ENCODE results near the gene KLHL35.
"Not testable (repeated sequence)": the region's sequence is repeated elsewhere in the genome, so short reads cannot be mapped to it uniquely, and the experiment has no call there.

Gene KLHL35

GRCh38 chr11:75429641-75429901 is 3.4 kb downstream of the KLHL35 start:
- in situ Hi-C loops (cut with MboI; ENCODE audit: low pct_unique_long_range_greater_than_20kb, low sequenced_read_pairs): no loop called here
- DNase-seq: no peak

DNA sequence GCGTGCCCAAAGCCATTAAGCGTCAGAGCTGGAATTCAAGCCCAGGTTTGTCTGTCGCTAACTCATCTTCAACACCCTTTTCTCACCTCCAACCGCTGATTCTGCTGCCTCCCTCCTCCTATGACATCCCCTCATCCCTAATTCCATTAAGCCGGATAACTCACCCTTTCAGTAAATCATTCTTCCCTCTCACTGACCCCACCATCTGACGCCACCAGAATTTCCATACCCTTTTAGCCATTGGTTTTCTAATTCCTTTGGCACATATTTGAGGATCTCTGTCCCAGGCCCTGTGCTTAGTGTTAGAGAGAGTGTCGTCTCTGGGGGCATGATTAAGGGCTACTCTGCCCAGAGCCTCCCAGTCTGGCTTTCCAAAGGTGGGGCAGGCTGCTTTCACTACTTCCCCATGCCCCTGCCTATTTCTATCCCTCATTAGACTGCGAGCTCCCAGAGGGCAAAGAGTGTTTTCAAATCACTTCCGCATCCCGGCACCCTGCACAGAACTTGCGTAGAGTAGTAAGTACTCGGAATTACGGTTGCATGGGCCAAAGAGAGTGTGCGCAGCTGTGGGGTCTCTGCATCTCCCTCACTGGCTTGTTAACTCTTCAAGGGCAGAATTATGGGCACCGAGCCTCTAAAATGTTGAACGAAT is 3.9 kb downstream of the KLHL35 start:
- in situ Hi-C loops (cut with MboI; ENCODE audit: low pct_unique_long_range_greater_than_20kb, low sequenced_read_pairs): no loop called here
- no peak for DNase-seq

- in situ Hi-C loops (cut with MboI; ENCODE audit: low pct_unique_long_range_greater_than_20kb, low sequenced_read_pairs): no loop called here
- DNase-seq: no peak
Observed at GRCh38 chr11:75428281-75428724, 4.7 kb downstream of the KLHL35 start.

DNA sequence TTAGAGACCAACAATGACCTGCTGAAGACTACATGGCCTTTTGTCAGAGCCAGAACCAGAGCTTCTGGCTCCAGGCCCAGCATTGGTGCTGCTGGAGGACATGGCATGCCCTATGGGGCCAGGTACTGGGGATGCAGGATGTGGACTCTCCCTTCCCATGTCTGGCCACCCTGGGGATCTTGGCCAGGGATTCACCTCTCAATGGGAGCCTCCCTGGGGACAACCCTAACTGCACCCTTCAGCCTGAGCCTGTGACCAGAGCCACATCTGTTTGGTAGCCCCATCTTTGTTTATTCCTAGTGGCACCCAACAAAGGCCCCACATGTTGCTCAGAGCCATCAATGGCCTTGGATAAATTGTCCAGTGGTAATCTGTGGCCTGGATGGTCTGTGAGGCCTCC is 5.8 kb downstream of the KLHL35 start:
- in situ Hi-C loops (cut with MboI; ENCODE audit: low pct_unique_long_range_greater_than_20kb, low sequenced_read_pairs): no loop called here
- no peak for DNase-seq

- no peak for DNase-seq
- in situ Hi-C loops (cut with MboI; ENCODE audit: low pct_unique_long_range_greater_than_20kb, low sequenced_read_pairs): no loop called here
Observed at GRCh38 chr11:75426720-75427086, 6.3 kb downstream of the KLHL35 start.

GRCh38 chr11:75425422-75425821 is 7.6 kb downstream of the KLHL35 start:
- in situ Hi-C loops (cut with MboI; ENCODE audit: low pct_unique_long_range_greater_than_20kb, low sequenced_read_pairs): no loop called here
- DNase-seq: no peak

- in situ Hi-C loops (cut with MboI; ENCODE audit: low pct_unique_long_range_greater_than_20kb, low sequenced_read_pairs): no loop called here
- DNase-seq: no peak
Observed at GRCh38 chr11:75424396-75424795, 8.6 kb downstream of the KLHL35 start.

DNA sequence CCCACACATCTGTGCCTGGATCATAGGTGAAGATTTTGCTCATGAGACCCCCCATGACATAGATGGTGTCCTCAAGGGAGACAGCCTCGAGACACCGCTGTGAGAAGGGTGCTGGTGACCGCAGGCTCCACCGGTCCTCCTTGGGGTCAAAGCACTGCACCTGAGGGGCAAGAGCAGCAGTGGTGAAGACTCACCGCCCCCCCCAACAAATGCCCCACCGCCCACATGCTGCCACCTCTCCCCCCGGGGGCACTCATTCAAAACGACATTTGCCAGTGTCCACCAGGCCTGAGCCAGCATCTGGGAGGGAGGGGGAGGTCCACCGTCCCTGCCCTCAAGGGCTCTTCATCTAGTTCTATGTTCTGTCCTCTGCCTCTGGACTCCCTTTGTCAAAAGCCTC is 9.3 kb downstream of the KLHL35 start:
- in situ Hi-C loops (cut with MboI; ENCODE audit: low pct_unique_long_range_greater_than_20kb, low sequenced_read_pairs): no loop called here
- no peak for DNase-seq

DNA sequence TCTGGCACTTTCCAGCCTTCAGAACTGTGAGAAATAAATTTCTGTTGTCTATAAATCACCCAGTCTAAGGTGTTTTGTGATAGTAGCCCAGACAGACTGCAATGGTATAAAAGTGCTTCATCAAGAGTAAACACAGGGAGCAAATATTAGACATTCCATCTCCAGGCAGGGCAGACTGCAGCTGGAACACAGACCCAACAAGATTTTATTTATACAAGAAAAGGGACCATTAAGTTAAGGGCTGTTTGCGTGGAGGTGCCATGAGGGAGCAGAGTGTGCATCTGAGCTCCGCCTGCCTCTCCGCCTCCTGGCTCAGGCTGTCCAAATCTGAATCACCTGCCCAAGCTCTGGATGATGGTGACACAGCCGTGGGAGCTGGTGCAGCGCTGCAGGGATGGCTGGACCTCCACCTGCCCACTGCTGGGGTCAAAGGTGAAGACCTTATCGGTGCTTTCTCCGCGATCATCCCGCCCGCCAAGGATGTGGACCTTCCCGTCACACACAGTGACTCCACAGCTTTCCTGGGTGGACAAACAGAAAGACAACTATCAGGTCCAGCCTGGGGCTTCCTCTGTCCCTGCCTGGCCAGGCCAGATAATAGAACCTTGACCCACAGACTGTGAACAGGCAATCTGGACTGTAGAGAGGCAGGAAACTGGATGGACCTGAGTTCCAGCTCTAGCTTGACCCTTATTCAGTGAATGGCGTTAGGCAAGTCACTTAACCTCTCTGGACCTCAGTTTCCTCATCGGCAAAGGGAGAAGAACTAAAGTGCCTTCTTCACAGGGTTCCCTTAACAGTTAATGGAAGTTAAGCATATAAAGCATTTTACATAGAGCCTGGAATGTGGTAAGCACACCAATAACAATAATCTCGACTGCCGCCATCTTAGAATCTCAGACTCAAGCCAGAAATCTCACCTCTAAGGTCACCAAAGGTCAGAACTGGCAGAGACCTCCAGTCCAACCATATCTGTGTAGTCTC is 10.5 kb downstream of the KLHL35 start:
- DNase-seq: no peak
- in situ Hi-C loops (cut with MboI; ENCODE audit: low pct_unique_long_range_greater_than_20kb, low sequenced_read_pairs): no loop called here

GRCh38 chr11:75421902-75422247 is 11.1 kb downstream of the KLHL35 start:
- in situ Hi-C loops (cut with MboI; ENCODE audit: low pct_unique_long_range_greater_than_20kb, low sequenced_read_pairs): no loop called here
- DNase-seq: no peak

GRCh38 chr11:75421035-75421602 is 11.9 kb downstream of the KLHL35 start:
- in situ Hi-C loops (cut with MboI; ENCODE audit: low pct_unique_long_range_greater_than_20kb, low sequenced_read_pairs): no loop called here
- no peak for DNase-seq

- no peak for DNase-seq
- in situ Hi-C loops (cut with MboI; ENCODE audit: low pct_unique_long_range_greater_than_20kb, low sequenced_read_pairs): no loop called here
Observed at GRCh38 chr11:75420224-75421034, 12.6 kb downstream of the KLHL35 start.

DNA sequence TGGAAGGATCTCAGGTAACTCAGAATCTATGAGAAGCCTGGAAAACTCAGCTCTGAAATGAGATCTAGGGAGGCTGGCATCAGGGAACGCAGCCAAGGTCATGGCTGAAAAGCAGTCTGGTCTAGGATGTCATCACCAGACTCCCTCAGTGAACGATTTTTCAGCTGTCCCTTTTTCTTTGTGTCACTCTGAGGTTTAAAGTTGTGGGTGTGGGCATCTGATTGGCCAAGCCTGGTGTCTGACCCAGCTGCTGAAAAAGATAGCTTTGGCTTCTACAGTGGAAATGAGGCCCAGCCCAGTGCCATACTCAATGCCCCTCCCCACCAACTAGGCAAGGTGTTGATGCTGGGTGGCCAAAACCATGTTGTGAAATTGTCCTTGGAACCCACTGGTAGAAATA is 19.1 kb downstream of the KLHL35 start:
- in situ Hi-C loops (cut with MboI; ENCODE audit: low pct_unique_long_range_greater_than_20kb, low sequenced_read_pairs): no loop called here
- DNase-seq: no peak

DNA sequence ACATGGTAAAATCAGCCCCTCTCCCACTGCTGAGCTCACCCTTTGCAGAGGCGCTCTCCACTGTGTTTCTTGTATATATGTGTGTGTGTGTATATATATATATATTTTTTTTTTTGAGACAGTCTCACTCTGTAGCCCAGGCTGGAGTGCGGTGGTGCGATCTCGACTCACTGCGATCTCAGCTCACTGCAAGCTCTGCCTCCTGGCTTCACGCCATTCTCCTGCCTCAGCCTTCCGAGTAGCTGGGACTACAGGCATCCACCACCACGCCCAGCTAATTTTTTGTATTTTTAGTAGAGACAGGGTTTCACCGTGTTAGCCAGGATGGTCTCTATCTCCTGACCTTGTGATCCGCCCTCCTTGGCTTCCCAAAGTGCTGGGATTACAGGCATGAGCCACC is 19.9 kb downstream of the KLHL35 start:
- DNase-seq; in situ Hi-C loops (cut with MboI; ENCODE audit: low pct_unique_long_range_greater_than_20kb, low sequenced_read_pairs): not testable (repeated sequence)

GRCh38 chr11:75409971-75410370 is 23.0 kb downstream of the KLHL35 start:
- DNase-seq: not testable (repeated sequence)

GRCh38 chr11:75408957-75409219 is 24.1 kb downstream of the KLHL35 start:
- DNase-seq: no peak
- in situ Hi-C loops (cut with MboI; ENCODE audit: low pct_unique_long_range_greater_than_20kb, low sequenced_read_pairs): no loop called here

More at GRCh38 chr11:75409971-75410370, 23.0 kb downstream of the KLHL35 start:
- in situ Hi-C loops (cut with MboI; ENCODE audit: low pct_unique_long_range_greater_than_20kb, low sequenced_read_pairs): not testable (repeated sequence)

- no peak for DNase-seq
- in situ Hi-C loops (cut with MboI; ENCODE audit: low pct_unique_long_range_greater_than_20kb, low sequenced_read_pairs): no loop called here
Observed at GRCh38 chr11:75406338-75406777, 26.6 kb downstream of the KLHL35 start.

GRCh38 chr11:75403983-75404658 is 28.9 kb downstream of the KLHL35 start:
- in situ Hi-C loops (cut with MboI; ENCODE audit: low pct_unique_long_range_greater_than_20kb, low sequenced_read_pairs): no loop called here
- no peak for DNase-seq

DNA sequence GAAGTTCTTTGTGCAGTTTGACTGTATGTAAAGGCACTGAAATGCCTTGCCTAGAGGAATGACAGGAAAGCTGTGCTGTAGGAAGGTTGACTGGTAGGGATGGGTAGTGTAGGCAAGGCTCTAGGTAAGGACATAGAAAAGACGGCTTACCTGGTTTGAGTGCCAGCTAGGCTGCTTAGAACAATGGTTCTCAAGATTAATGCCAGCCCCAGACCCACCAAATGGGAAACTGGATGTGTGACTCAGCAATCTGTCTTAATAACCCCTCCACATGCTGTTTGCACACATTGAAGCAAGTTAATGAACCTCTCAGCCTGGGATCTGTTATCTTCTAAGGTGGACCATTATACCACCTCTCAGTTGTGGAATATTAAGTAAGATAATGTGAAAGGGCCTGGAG is 30.0 kb downstream of the KLHL35 start:
- in situ Hi-C loops (cut with MboI; ENCODE audit: low pct_unique_long_range_greater_than_20kb, low sequenced_read_pairs): no loop called here
- no peak for DNase-seq

All from KBM-7 (cell line).